HepG2 (cell line): Measurements from ENCODE around the gene ENSA. TPM values are rescaled to one million over a fixed set of nuclear protein-coding genes. Genes with fewer than 3 reads are reported as not detected.

Source experiments
- BRF2 ChIP-seq: sonication (generic); formaldehyde crosslinking; IDR thresholded peaks from 2 replicates; pipeline ENCODE4 v1.8.1; 2022; ENCODE audit warnings: mild to moderate bottlenecking, missing genetic modification reagents
- DNMT3B ChIP-seq: conservative IDR thresholded peaks from 2 replicates; pipeline ENCODE4 v1.6.1; 2016; ENCODE audit warnings: missing biosample characterization, control low read depth
- ERF ChIP-seq: IDR thresholded peaks from 2 replicates; pipeline ENCODE4 v1.6.1; 2018; ENCODE audit warnings: missing biosample characterization, missing genetic modification reagents
- HNF1A ChIP-seq, 2 experiments: sonication (generic) in 1 of 2; formaldehyde crosslinking in 1 of 2; IDR thresholded peaks; 2 replicates each; pipeline versions ENCODE4 v1.4.0 to v1.6.1; 2016 to 2020; ENCODE audit warnings: borderline replicate concordance in 1 of 2, low read depth in 1 of 2, mild to moderate bottlenecking in 1 of 2, missing genetic modification reagents in 1 of 2
- MEIS2 ChIP-seq: sonication (generic); formaldehyde crosslinking; IDR thresholded peaks from 2 replicates; pipeline ENCODE4 v1.9.0; 2021; ENCODE audit warnings: mild to moderate bottlenecking, missing genetic modification reagents
- MXD4 ChIP-seq: IDR thresholded peaks from 2 replicates; pipeline ENCODE4 v1.6.1; 2016; ENCODE audit warnings: mild to moderate bottlenecking, missing biosample characterization, missing genetic modification reagents
- NFYB ChIP-seq: sonication (generic); formaldehyde crosslinking; IDR thresholded peaks from 2 replicates; pipeline ENCODE4 v1.4.0; 2020; ENCODE audit warnings: missing genetic modification reagents
- PITX1 ChIP-seq: sonication (generic); formaldehyde crosslinking; IDR thresholded peaks from 2 replicates; pipeline ENCODE4 v1.5.1; 2020; ENCODE audit warnings: mild to moderate bottlenecking, missing genetic modification reagents
- PLRG1 ChIP-seq: fragments of 450-650 bp; conservative IDR thresholded peaks from 2 replicates; pipeline ENCODE4 v1.6.1; 2016
- RARA ChIP-seq: IDR thresholded peaks from 2 replicates; pipeline ENCODE4 v1.6.1; 2016; ENCODE audit warnings: missing genetic modification reagents, missing compliant biosample characterization
- SP1 ChIP-seq, 2 experiments: fragments of 450-650 bp in 1 of 2; sonication (generic) in 1 of 2; formaldehyde crosslinking in 1 of 2; IDR thresholded peaks; 2 replicates each; pipeline versions ENCODE4 v1.4.0 to v1.6.1; 2016 to 2020; ENCODE audit warnings: missing genetic modification reagents in 1 of 2
- SSRP1 ChIP-seq: IDR thresholded peaks from 2 replicates; pipeline ENCODE4 v1.6.1; 2016; ENCODE audit warnings: control low read depth
- TIGD3 ChIP-seq: sonication (generic); formaldehyde crosslinking; IDR thresholded peaks from 2 replicates; pipeline ENCODE4 v1.5.1; 2020; ENCODE audit warnings: mild to moderate bottlenecking, missing genetic modification reagents, borderline replicate concordance
- YEATS2 ChIP-seq: sonication (generic); formaldehyde crosslinking; IDR thresholded peaks from 2 replicates; pipeline ENCODE4 v1.4.0; 2020; ENCODE audit warnings: missing genetic modification reagents, borderline replicate concordance
- ZBTB7B ChIP-seq: sonication (generic); formaldehyde crosslinking; IDR thresholded peaks from 2 replicates; pipeline ENCODE4 v1.4.0; 2020; ENCODE audit warnings: missing genetic modification reagents
- ZFP36L1 ChIP-seq: sonication (generic); formaldehyde crosslinking; IDR thresholded peaks from 2 replicates; pipeline ENCODE4 v1.8.0; 2022; ENCODE audit warnings: mild to moderate bottlenecking, missing genetic modification reagents, moderate library complexity
- ZKSCAN5 ChIP-seq: sonication (generic); formaldehyde crosslinking; IDR thresholded peaks from 2 replicates; pipeline ENCODE4 v1.5.1; 2020; ENCODE audit warnings: mild to moderate bottlenecking, missing genetic modification reagents
- ZNF3 ChIP-seq: IDR thresholded peaks from 2 replicates; pipeline ENCODE4 v1.7.0; 2017; ENCODE audit warnings: inconsistent platforms
- ZNF326 ChIP-seq: sonication (generic); formaldehyde crosslinking; IDR thresholded peaks from 2 replicates; pipeline ENCODE4 v1.4.0; 2020; ENCODE audit warnings: missing genetic modification reagents, borderline replicate concordance
- ZNF33B ChIP-seq: sonication (generic); formaldehyde crosslinking; IDR thresholded peaks from 2 replicates; pipeline ENCODE4 v1.5.1; 2020; ENCODE audit warnings: mild to moderate bottlenecking, missing genetic modification reagents
- ZNF484 ChIP-seq: sonication (generic); formaldehyde crosslinking; IDR thresholded peaks from 2 replicates; pipeline ENCODE4 v1.5.1; 2020; ENCODE audit warnings: mild to moderate bottlenecking, low read depth, missing genetic modification reagents, borderline replicate concordance
- ZNF83 ChIP-seq: sonication (generic); formaldehyde crosslinking; IDR thresholded peaks from 2 replicates; pipeline ENCODE4 v1.4.0; 2020; ENCODE audit warnings: missing genetic modification reagents, mild to moderate bottlenecking, borderline replicate concordance
- ZSCAN9 ChIP-seq: IDR thresholded peaks from 2 replicates; pipeline ENCODE4 v1.6.1; 2016; ENCODE audit warnings: borderline replicate concordance
- polyA plus RNA-seq, 8 experiments: library from polyadenylated mRNA; depleted of rRNA in 3 of 8; stranded (reverse) in 7 of 8; unstranded in 1 of 8; fragments of >200 nt; fragmentation: Illumina TruSeq in 4 of 8; extraction: Trizol in 4 of 8; gene quantifications; 2 replicates each; pipeline versions ENCODE4 v1.2.1 to v1.2.3, GENCODE V29; 2011 to 2016; ENCODE audit warnings: low read depth in 4 of 8, missing spikeins in 1 of 8, mixed read lengths in 1 of 8; ENCODE audit not compliant: insufficient read depth in 1 of 8
- total RNA-seq, 5 experiments: library from RNA; depleted of rRNA; stranded (reverse); fragments of >200 nt; fragmentation: Illumina TruSeq; extraction: Trizol; gene quantifications; 2 replicates each; pipeline ENCODE4 v1.2.3, GENCODE V29; 2016; ENCODE audit warnings: low read depth in 1 of 5

ENSA gene
- total and polyA plus RNA-seq, 2 of the 13 experiments (the other 11 are each of a cell fraction or from before 2014, with no cell fraction given): 54.5 to 111 TPM

GRCh38 chr1:150629115-150629928, at the start of gene ENSA (continued):
- TF ChIP-seq BRF2 (no peak), MEIS2 (CRISPR knock-in tag) (0 out of 2 replicates have a peak, but pooled peaks have one; percentile 7), PLRG1 (no peak), RARA (CRISPR knock-in tag) (no peak), ZNF3 (CRISPR knock-in tag) (no peak), ZNF83 (no peak), DNMT3B (CRISPR knock-in tag) (peak; percentile 6; the same call in 1 of the 2 replicates), PITX1 (no peak; the same call in 1 of the 2 replicates), YEATS2 (peak; percentile 54; the same call in 1 of the 2 replicates), SSRP1 (CRISPR knock-in tag) (no peak), ZSCAN9 (peak; percentile 28; the same call in 1 of the 2 replicates), ZBTB7B (CRISPR knock-in tag) (peak; percentile 98), ZNF33B (0 out of 2 replicates have a peak, but pooled peaks have one; percentile 28), ZFP36L1 (no peak), SP1 (IDR thresholded peaks at IDR 0.05) (no peak), SP1 (CRISPR knock-in tag; IDR thresholded peaks at IDR 0.05) (peak; percentile 81), ERF (CRISPR knock-in tag) (peak; percentile 15), MXD4 (CRISPR knock-in tag) (no peak), TIGD3 (no peak), ZKSCAN5 (no peak), ZNF484 (CRISPR knock-in tag) (no peak), NFYB (CRISPR knock-in tag) (peak; percentile 90), HNF1A (IDR thresholded peaks at IDR 0.05; ENCODE audit: low read depth) (no peak), HNF1A (CRISPR knock-in tag; IDR thresholded peaks at IDR 0.05; ENCODE audit: borderline replicate concordance) (0 out of 2 replicates have a peak, but pooled peaks have one; percentile 35), ZNF326 (no peak)
